ENCODE data around the gene KCTD3.
A peak's percentile ranks its signal among the peaks of the same experiment; 100 is the strongest.

Gene KCTD3

DNA sequence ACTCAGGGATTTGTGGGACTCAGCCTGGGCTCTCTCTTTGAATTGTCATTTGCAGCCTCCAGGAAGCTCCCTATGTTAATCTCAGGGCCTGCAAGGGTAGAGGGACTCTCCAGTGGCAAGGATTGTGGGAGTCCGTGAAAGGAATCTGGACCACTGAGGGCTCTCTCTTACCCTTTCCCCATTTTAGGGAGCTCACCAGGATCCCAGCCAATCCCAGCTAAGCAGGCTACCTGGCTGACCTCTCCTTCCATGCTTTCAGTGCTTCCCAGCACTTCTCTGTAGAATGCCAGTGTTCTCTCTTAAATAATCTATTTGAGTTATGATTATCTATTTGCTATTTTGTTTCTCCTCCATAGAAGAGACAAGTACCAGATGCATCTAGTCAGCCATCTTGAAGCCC lies 9.6 kb upstream of the KCTD3 start:
- DNase-seq (ENCODE audit: low spot score), result no peak

DNA sequence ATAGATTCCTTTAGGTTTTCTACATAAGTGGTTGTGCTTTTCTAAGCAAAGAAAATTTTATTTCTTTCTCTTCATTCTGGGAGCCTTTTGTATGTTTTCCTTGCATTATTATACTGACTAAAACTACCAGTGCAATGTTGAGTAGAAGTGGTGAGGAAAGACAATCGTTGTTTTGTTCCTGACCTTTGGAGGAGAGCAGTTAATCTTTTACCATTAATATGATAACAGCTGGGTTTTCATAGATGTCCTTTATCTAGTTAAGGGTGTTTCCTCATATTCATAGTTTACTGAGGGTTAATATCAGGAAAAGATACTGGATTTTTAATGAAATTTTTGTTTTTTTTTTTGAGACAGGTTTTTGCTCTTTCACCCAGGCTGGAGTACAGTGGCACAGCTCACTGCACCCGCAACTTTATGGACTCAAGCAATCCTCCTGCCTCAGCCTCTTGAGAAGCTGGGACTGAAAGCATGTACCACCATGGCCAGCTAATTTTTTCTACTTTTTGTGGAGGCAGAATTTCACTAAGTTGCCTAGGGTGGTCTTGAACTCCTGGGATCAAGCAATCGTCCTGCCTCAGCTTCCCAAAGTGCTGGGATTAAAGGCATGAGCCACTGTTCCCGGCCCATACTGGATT lies 9.0 kb upstream of the KCTD3 start:
- no peak for DNase-seq (ENCODE audit: low spot score)

GRCh38 chr1:215567491-215568298 lies 591 bp downstream of the KCTD3 start:
- DNase-seq (ENCODE audit: low spot score), result peak; percentile 75

GRCh38 chr1:215568299-215568692 lies 1.2 kb downstream of the KCTD3 start:
- DNase-seq (ENCODE audit: low spot score), result peak; percentile 73

- no peak for DNase-seq (ENCODE audit: low spot score)
Measured at GRCh38 chr1:215569986-215570824, 3.1 kb downstream of the KCTD3 start.

- no peak for DNase-seq (ENCODE audit: low spot score)
Measured at GRCh38 chr1:215581896-215582295, 14.8 kb downstream of the KCTD3 start.

GRCh38 chr1:215583185-215583749 lies 16.2 kb downstream of the KCTD3 start:
- no peak for DNase-seq (ENCODE audit: low spot score)

GRCh38 chr1:215584389-215584788 lies 17.3 kb downstream of the KCTD3 start:
- DNase-seq (ENCODE audit: low spot score), result no peak

DNA sequence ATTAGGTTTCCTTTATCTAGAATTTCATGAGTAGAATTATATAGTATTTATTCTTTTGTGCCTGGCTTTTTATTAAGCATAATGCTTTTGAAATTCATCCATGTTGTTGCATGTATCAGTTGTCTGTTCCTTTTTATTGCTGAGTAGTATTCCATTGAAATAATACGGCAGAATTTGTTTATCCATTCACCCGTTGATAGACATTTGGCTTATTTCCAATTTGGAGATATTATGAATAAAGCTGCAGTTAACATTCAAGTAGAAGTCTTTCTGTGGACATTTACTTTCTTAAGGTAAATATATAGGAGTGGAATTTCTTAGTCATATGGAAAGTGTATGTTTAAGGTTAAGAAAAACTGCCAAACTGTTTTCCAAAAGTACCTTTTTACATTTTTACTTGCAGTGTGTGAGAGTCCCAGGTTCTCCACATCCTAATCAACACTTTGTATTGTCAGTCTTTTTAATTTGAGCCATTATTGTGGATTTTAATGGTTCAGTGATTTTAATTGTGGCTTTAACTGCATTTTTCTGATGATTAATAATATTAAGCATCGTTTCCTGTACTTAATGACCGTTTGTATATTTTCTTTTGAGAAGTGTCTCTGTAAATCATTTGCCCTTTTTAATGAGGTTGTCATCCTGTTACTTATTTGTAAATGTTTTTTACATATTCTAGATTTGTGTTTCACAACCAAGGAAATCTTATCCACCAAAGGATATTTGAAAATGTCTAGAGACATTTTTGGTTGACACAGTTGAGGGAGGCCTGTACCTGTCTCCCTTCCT lies 22.7 kb downstream of the KCTD3 start:
- no peak for DNase-seq (ENCODE audit: low spot score)

DNA sequence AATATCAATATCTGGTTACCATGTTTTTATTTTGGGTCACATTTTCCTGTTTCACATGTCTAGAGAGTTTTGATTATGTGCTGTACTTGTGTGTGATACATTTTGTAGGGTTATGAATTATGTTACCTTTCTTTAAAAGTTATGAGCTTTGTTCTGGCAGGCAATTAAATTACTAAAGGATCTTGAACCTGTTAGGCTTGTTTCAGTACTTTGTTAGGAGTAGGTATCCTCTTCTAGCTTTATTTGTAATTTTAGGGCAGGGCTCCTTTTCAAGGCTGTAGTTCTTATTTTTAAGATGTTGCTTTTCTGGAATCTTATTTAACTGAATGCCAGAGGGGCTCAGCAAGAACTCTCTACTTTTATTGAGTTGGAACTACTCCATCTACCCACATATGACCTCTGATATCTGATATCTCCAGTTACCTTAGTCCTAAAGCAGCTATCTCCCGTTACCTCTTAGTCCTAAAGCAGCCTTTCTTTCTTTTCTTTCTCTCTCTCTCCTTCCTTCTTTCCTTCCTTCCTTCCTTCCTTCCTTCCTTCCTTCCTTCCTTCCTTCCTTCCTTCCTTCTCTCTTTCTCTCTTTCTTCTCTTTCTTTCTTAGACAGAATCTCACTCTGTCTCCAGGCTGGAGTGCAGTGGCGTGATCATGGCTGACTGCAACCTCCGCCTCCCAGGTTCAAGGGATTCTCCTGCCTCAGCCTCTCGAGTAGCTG lies 23.8 kb downstream of the KCTD3 start:
- no peak for DNase-seq (ENCODE audit: low spot score)

DNA sequence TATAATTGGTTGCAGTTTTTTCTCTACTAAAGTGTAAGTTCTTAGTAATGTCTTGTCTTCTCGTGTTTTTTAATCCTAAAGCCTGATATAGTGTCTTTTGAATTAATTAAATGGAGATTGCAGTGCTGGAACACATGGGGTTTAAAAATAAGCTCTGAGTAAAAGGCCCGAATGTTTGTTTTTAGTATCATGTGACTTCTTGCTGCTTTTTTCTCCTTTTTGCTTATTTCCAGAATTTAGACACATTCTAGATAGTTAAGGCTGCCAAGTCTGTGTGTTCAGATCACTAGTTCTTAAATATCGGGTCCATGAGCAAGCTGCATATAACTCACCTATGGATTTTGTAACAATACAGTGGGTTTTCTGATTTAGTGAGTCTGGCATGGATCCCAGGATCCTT lies 27.5 kb downstream of the KCTD3 start:
- DNase-seq (ENCODE audit: low spot score), result peak; percentile 17

DNA sequence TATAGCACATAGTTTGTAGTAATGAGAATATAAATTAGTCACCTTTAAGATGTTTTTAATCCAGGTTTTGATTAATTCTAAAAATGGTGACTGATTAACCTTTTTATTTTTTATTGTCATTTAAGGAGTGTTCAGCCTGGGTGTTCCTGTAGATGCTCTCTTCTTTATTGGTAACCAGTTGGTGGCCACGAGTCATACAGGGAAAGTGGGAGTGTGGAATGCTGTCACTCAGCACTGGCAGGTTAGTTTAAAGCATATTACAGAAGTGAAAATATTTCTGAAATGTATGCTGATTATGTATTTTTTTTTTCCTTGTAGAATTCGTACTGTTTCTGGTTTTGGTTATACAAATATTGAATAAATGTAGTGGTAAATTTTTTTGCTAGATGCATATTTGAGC lies 28.1 kb downstream of the KCTD3 start:
- DNase-seq (ENCODE audit: low spot score), result no peak

- no peak for DNase-seq (ENCODE audit: low spot score)
Measured at GRCh38 chr1:215597961-215598360, 30.9 kb downstream of the KCTD3 start.

DNA sequence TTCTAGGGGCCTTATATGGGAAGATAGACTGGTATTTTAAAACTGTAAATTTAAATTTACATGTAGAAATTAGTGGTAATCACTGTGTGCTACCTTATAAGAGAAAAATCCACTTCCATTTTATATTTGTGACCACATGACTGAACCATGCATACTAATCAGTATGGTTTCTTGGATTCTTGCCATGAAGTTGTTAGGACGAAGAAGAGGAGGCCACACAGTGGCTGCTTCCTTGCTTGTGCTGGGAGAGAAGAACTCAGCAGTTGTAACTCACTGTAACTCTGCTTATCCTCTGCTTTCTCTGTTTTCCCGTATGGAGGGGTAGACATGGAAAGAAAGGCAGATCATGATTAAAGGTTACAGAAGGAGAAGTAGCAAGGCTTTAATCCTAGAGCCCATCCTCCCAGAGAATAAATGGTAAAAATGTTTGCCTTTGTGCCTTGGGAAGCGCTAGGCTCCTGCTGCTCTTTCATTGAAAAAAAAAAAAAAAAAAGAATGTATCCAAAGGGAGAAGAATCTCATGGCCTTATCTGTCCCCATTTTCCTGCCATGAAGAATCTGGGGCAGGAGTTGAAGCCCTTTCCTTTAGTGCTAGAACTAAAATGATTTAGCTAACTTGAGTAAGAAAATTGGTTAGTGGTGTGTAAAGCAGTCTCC lies 32.4 kb downstream of the KCTD3 start:
- DNase-seq (ENCODE audit: low spot score), result peak; percentile 13

DNA sequence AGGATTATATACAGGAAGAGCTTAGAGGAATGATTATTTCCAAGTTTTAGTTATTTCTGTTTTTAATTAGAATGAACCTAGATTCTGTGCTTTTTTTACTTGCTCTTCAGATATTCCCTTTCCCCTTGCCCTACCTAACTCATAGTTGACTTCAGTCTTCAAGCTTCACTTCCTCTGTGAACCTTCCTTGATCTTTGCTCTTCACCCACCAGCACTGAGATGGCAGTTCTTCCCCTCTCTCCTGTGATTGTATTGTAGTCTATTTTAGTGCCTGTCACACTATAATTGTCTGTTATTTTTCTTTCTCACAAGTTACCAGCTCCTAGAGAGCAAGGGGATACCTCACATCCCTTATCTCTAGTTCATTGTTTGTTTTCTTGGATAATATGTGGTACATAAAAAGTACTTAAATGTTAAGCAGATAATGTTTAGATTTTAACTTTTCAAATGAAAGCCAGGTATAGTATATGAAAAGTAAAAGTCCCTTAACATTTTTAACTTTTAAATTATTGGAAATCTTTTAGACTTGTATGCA lies 33.2 kb downstream of the KCTD3 start:
- no peak for DNase-seq (ENCODE audit: low spot score)

DNA sequence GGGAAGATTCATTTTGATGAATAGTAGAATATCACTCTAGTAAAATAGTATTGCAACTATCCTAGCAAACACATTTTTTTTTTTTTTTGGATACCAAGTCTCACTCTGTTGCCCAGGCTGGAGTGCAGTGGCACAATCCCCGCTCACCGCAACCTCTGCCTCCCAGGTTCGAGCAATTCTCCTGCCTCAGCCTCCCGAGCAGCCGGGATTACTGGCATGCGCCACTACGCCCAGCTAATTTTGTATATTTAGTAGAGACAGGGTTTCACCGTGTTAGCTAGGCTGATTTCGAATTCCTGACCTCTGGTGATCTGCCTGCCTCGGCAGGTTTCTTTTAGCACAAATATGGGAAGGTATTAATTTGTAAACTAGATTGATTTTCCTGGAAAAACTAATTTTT lies 33.8 kb downstream of the KCTD3 start:
- DNase-seq (ENCODE audit: low spot score), result no peak

DNA sequence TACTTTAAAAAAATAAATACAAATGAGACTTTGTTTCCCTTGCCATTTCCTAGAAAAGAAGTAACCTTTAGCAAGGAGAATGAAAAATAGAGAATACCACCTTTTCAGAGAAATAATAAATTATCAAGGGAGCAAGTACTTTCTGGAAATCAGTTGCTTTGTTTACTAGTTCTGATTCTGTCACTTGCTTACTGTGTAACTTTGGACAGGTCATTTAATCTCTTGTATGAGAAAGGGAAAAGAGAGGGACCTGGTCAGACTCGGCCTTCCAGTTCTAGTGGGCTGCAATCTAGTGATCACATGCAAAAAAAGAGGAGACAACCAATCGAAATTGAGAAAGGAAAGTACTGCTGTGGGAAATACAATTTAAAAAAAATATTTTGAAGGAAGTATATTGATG lies 34.2 kb downstream of the KCTD3 start:
- no peak for DNase-seq (ENCODE audit: low spot score)

GRCh38 chr1:215603319-215603718 lies 36.2 kb downstream of the KCTD3 start:
- no peak for DNase-seq (ENCODE audit: low spot score)

DNA sequence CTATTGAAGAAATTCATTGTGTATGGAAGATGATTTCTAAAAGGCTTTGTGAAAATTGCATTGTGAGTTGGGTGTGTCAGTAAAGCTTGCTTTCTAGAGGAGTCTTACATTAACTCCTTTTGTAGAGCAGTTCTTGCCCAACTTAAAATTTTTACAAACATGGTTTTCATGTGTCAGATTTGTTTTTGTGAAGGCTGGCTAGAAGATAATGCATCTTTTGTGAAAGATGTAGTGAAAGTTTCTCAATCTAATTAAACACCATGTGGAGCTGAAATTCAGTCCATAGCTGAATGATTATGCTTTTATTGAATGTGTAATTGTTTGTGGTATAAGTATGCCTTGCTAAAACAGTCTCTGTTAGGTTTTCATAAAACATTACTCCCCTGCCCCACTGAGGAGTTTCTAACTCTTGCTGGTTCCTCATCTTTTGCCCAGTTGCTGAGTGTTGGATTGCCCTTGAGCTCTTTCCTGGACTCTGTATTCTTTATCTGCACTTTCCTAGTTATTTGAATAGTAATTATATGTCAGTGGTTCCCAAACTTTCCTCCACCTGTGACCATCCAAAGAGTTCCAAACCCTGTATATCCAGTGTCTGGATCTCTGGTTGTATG lies 38.0 kb downstream of the KCTD3 start:
- DNase-seq (ENCODE audit: low spot score), result no peak

GRCh38 chr1:215606036-215606435 lies 38.9 kb downstream of the KCTD3 start:
- DNase-seq (ENCODE audit: low spot score), result no peak

Measured in Ammon's horn (tissue), 1 donor.